Naive thymus-derived CD4-positive, alpha-beta T cell (primary cell): ENCODE results near the gene ATCAY. TPM values are rescaled to one million over a fixed set of nuclear protein-coding genes. Genes with fewer than 3 reads are reported as not detected.
"Not testable (repeated sequence)": the region's sequence is repeated elsewhere in the genome, so short reads cannot be mapped to it uniquely, and the experiment has no call there.

Experiments
- ATAC-seq: fragments of 150-1000 bp; cut with Tn5 transposase; 2 replicates; pipeline ENCODE4 v1.10.0; 2021; ENCODE audit warnings: mild to moderate bottlenecking, moderate library complexity
- CTCF ChIA-PET: fragments of 350-600 bp; sonication (Branson Sonifier 250); formaldehyde crosslinking; loops from one replicate; lab custom pipeline; 2021; ENCODE audit warnings: antibody characterized with exemption; lab: Charles Lee
- POLR2A ChIA-PET: fragments of 350-600 bp; sonication (Branson Sonifier 250); formaldehyde crosslinking; loops from one replicate; lab custom pipeline; 2021; ENCODE audit warnings: antibody characterized with exemption, inconsistent platforms; lab: Charles Lee
- DNase-seq, 9 donors: peaks; one replicate each; pipeline versions ENCODE4 v3.0.0 to v3.0.0-alpha.2; 2020 to 2022; ENCODE audit warnings: mixed read lengths in 1 of 9
- H3K27ac ChIP-seq: one replicate; pipeline ENCODE4 v1.7.0; 2013; ENCODE audit warnings: mild to moderate bottlenecking, low read depth, low read length, moderate library complexity
- H3K27me3 ChIP-seq, 2 donors: one replicate each; pipeline ENCODE4 v1.7.0; 2013; ENCODE audit warnings: low read length in 2 of 2, mild to moderate bottlenecking in 2 of 2, moderate library complexity in 2 of 2; ENCODE audit not compliant: control insufficient read depth in 2 of 2, insufficient read depth in 2 of 2
- H3K36me3 ChIP-seq, 3 experiments: 1 replicate in 2 of 3; 2 replicates in 1 of 3; pipeline ENCODE4 v1.7.0; 2013; ENCODE audit warnings: low read length in 3 of 3, mild to moderate bottlenecking in 3 of 3, moderate library complexity in 1 of 3; ENCODE audit not compliant: insufficient read depth in 3 of 3, control insufficient read depth in 2 of 3
- H3K4me1 ChIP-seq, 2 donors: one replicate each; pipeline ENCODE4 v1.7.0; 2013; ENCODE audit warnings: low read length in 2 of 2, mild to moderate bottlenecking in 2 of 2, moderate library complexity in 1 of 2; ENCODE audit not compliant: control insufficient read depth in 2 of 2, insufficient read depth in 2 of 2
- H3K4me3 ChIP-seq: 2 replicates; pipeline ENCODE4 v1.7.0; 2013; ENCODE audit warnings: mild to moderate bottlenecking, low read length
- H3K9me3 ChIP-seq, 3 experiments: 1 replicate in 2 of 3; 2 replicates in 1 of 3; pipeline ENCODE4 v1.7.0; 2013; ENCODE audit warnings: low read length in 3 of 3; ENCODE audit not compliant: control insufficient read depth in 2 of 3
- H3K27ac Mint-ChIP-seq, 9 donors: one replicate each; pipeline ENCODE4 v1.8.0; 2020 to 2022; ENCODE audit warnings: mixed read lengths in 9 of 9, mild to moderate bottlenecking in 8 of 9, moderate library complexity in 5 of 9, inconsistent platforms in 2 of 9
- H3K27me3 Mint-ChIP-seq, 5 donors: one replicate each; pipeline ENCODE4 v1.8.0; 2021 to 2022; ENCODE audit warnings: mixed read lengths in 5 of 5, mild to moderate bottlenecking in 1 of 5
- H3K36me3 Mint-ChIP-seq, 5 donors: one replicate each; pipeline ENCODE4 v1.8.0; 2020 to 2022; ENCODE audit warnings: mixed read lengths in 5 of 5, mild to moderate bottlenecking in 3 of 5, inconsistent platforms in 1 of 5
- H3K4me1 Mint-ChIP-seq, 7 donors: one replicate each; pipeline ENCODE4 v1.8.0; 2020 to 2022; ENCODE audit warnings: mixed read lengths in 7 of 7, mild to moderate bottlenecking in 3 of 7, inconsistent platforms in 1 of 7
- H3K4me3 Mint-ChIP-seq, 10 donors: one replicate each; pipeline ENCODE4 v1.8.0; 2020 to 2022; ENCODE audit warnings: mild to moderate bottlenecking in 10 of 10, mixed read lengths in 10 of 10, moderate library complexity in 6 of 10, inconsistent platforms in 2 of 10
- H3K9me3 Mint-ChIP-seq, 11 donors: one replicate each; pipeline ENCODE4 v1.8.0; 2020 to 2022; ENCODE audit warnings: mixed read lengths in 11 of 11, mild to moderate bottlenecking in 4 of 11, inconsistent platforms in 1 of 11, moderate library complexity in 1 of 11
- intact Hi-C, 2 donors: fragments of 100-400 bp; cut with micrococcal nuclease; formaldehyde crosslinking; loops; one replicate each; pipeline ENCODE4 v1.15.1; 2023
- polyA plus RNA-seq, 2 donors: library from polyadenylated mRNA; unstranded; fragments of 300-500 nt; fragmentation: Illumina TruSeq; gene quantifications; one replicate each; pipeline ENCODE4 v1.2.3, GENCODE V29; 2021
- total RNA-seq, 6 experiments: library from RNA in 5 of 6; stranded (reverse) in 5 of 6; gene quantifications; 1 replicate in 5 of 6; 2 replicates in 1 of 6; pipeline ENCODE4 v1.2.3 and lab custom pipeline; 2021 to 2026

ATCAY gene
- total and polyA plus RNA-seq, 7 experiments from 2014 or later = not detected

DNA sequence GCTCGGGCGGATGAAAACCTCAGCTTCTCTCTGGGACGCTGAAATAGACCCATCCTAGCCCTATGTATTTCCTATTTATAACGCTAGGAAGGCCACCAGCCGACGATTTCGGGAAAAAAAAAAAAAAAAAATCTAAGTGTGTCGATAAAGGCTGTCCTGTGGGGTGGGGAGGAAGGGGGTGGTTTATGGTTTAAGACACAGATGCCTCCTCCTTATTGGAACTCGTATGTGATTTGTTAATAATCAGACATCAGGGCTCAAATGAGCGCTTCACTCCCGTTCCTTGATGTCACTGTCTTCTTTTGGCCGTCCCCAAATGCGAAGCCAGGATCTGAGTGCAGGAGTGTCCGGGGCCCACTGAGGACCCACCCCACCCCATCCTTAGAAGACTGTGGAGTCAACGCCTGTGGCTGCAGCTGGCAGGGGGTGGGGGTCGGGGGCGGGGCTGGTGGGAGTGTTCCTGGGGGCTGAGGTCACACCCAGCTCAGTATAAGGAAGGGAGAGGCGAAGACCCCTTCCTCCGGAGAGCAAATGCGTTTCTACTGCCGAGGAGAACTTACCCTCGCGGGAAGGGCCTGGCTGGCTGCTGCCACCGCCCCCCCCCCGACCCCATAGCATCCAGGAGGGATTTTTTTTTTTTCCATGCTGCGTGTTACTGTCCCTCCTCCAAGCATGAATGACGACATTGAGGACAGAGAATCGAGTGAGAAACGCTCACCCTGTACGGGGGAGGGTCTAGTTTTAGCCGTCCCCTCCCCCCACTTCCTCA, 971 bp downstream of the ATCAY start:
- peaks cover 0 to 1% (median 0%) of the 10 kb centered on the region in 5 donors for H3K36me3 Mint-ChIP-seq
- Histone ChIP-seq H3K27me3 (peaks cover 0 to 9% of the 10 kb centered on the region in 2 donors), H3K27ac (no peak overlapping the region), H3K9me3 (no peaks in the 10 kb centered on the region), H3K4me1 (peaks cover 0 to 9% of the 10 kb centered on the region in 2 donors), H3K36me3 (no peaks in the 10 kb centered on the region), H3K4me3 (no peak overlapping the region)
- ATAC-seq (no peak), DNase-seq (no peak)
- peaks cover 34 to 60% (median 38%) of the 10 kb centered on the region in 5 donors for H3K27me3 Mint-ChIP-seq
- H3K4me3 Mint-ChIP-seq = peak overlapping the region in 4 of 10 donors; percentile 20 to 47 (median 28)
- intact Hi-C loops = no loop called here
- peaks cover 0 to 16% (median 12%) of the 10 kb centered on the region in 7 donors for H3K4me1 Mint-ChIP-seq
- H3K27ac Mint-ChIP-seq = no peak overlapping the region
- H3K9me3 Mint-ChIP-seq = peaks cover 0 to 1% (median 0%) of the 10 kb centered on the region in 11 donors
- ChIA-PET POLR2A (no interaction called here), CTCF (interaction anchor here (0.6 kb wide), 1 partner anchor 51 kb away, joined by 6 read pairs; no protein-coding TSS in a partner anchor)

DNA sequence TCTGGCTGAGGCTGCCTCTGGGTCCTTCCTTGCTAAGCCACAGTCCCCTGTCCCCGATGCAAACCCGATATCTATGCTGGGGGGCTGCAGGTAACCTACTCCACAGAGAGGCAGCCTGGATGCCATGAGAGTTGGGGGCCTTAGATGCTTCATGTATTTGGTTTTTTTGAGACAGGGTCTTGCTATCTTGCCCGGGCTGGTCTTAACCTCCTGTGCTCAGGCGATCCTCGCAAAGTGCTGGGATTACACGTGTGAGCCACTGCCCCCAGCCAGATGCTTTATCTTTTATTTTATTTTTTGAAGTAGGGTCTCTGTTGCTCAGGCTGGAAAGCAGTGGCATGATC, 1.5 kb downstream of the ATCAY start:
- H3K36me3 Mint-ChIP-seq = peaks cover 0 to 1% (median 0%) of the 10 kb centered on the region in 5 donors
- H3K27me3 Mint-ChIP-seq = peaks cover 32 to 57% (median 38%) of the 10 kb centered on the region in 5 donors
- H3K4me1 Mint-ChIP-seq = peaks cover 0 to 16% (median 12%) of the 10 kb centered on the region in 7 donors

DNA sequence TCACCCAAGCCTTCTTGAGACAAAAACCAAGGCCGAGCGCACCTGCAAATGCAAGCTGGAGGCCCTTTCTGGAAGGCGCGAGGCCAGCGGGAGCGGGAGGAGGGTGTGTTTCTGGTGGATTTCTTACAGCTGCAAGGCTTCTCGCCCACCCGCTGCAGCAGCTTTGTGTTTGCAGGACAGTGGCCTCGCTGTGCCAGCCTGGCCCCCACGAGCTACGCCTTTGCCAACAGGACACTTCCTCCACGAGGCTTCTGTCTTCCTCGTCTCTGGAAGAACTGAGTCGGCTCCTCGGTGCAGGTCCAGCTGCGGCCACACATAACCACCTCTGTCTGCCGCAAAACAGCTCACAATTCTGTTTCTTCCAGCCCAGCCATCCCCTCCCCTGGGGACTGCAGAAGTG, 10.1 kb downstream of the ATCAY start:
- POLR2A ChIA-PET = interaction anchor here (0.7 kb wide), 1 partner anchor 589 kb away, joined by 3 read pairs; no protein-coding TSS in a partner anchor
- Mint-ChIP-seq H3K27me3 (peaks cover 0 to 3% (median 0%) of the 10 kb centered on the region in 5 donors), H3K4me1 (no peaks in the 10 kb centered on the region), H3K9me3 (no peaks in the 10 kb centered on the region), H3K27ac (no peak overlapping the region), H3K36me3 (no peaks in the 10 kb centered on the region), H3K4me3 (no peak overlapping the region)
- Histone ChIP-seq H3K9me3 (no peaks in the 10 kb centered on the region), H3K36me3 (no peaks in the 10 kb centered on the region), H3K4me3 (no peak overlapping the region), H3K4me1 (no peaks in the 10 kb centered on the region), H3K27ac (no peak overlapping the region), H3K27me3 (no peaks in the 10 kb centered on the region)
- CTCF ChIA-PET = no interaction called here
- DNase-seq (no peak), ATAC-seq (no peak)
- intact Hi-C loops = no loop called here

More for the DNA sequence above, 1.5 kb downstream of the ATCAY start:
- Histone ChIP-seq H3K9me3 (no peaks in the 10 kb centered on the region), H3K27ac (no peak overlapping the region), H3K4me1 (peaks cover 0 to 9% of the 10 kb centered on the region in 2 donors), H3K36me3 (no peaks in the 10 kb centered on the region), H3K27me3 (peaks cover 0 to 9% of the 10 kb centered on the region in 2 donors), H3K4me3 (no peak overlapping the region)
- no peak overlapping the region for H3K27ac Mint-ChIP-seq
- intact Hi-C loops = no loop called here
- ChIA-PET CTCF (no interaction called here), POLR2A (no interaction called here)
- DNase-seq (no peak), ATAC-seq (no peak)
- peak overlapping the region in 4 of 10 donors; percentile 11 to 47 (median 22) for H3K4me3 Mint-ChIP-seq
- peaks cover 0 to 1% (median 0%) of the 10 kb centered on the region in 11 donors for H3K9me3 Mint-ChIP-seq

DNA sequence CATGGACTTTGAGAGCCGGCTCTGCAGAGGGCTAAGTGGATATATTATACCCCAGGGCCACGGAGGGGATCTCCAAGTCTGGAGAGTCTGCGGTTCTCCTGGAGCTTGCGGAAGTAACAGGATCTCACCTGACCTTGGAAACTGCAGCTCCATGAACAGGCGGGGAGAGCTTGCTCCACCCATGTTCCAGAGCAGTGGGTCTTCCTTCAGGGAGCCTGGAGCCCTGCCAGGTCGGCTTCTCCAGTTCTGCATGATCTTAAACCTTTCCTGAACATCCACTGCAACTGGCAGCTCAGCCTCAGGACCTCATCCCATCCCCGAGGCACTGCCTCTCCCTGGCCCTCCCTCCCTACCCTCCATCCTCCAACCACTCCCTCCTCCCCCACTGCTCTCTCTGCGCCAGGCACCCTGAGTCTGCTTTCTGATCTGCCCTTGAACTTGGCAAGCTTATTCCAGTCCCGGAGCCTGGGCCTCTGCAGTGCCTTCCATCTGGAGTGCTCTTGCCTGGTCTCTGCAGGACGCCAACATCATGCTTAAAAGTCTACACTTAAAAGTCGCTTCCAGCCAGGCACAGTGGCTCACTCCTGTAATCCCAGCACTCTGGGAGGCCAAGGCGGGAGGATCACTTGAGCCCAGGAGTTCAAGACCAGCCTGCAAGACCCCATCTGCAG, 13.2 kb downstream of the ATCAY start:
- no peaks in the 10 kb centered on the region for H3K4me1 ChIP-seq
- DNase-seq (no peak), ATAC-seq (no peak)
- H3K27me3 ChIP-seq = no peaks in the 10 kb centered on the region
- H3K27ac ChIP-seq = no peak overlapping the region
- peaks cover 0 to 5% (median 0%) of the 10 kb centered on the region in 3 experiments for H3K9me3 ChIP-seq
- no peaks in the 10 kb centered on the region for H3K36me3 Mint-ChIP-seq
- no peak overlapping the region for H3K4me3 ChIP-seq
- peaks cover 0 to 5% (median 4%) of the 10 kb centered on the region in 7 donors for H3K4me1 Mint-ChIP-seq
- ChIA-PET CTCF (interaction anchor here (0.6 kb wide), 1 partner anchor 229 kb away, joined by 4 read pairs; no protein-coding TSS in a partner anchor), POLR2A (no interaction called here)
- H3K36me3 ChIP-seq = no peaks in the 10 kb centered on the region
- no peak overlapping the region for H3K4me3 Mint-ChIP-seq
- no peak overlapping the region for H3K27ac Mint-ChIP-seq
- H3K27me3 Mint-ChIP-seq = peaks cover 0 to 3% (median 0%) of the 10 kb centered on the region in 5 donors
- H3K9me3 Mint-ChIP-seq = peaks cover 0 to 5% (median 0%) of the 10 kb centered on the region in 11 donors
- intact Hi-C loops = no loop called here

DNA sequence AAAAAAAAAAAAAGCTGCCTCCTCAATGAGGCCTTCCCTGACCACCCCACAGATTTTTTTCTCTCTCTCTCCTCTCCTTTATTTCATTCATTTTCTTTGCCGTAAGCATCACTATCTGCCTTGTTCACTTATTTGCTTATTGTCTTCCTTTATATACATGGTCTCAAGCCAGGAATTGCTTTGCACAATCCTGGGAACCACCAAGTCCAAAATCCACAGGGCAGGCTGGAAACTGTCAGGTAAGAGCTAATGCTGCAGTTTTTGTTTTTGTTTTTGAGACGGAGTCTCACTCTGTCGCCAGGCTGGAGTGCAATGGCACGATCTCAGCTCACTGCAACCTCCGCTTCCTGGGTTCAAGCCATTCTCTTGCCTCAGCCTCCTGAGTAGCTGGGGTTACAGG, 14.5 kb downstream of the ATCAY start:
- H3K36me3 Mint-ChIP-seq, H3K27me3 ChIP-seq, H3K4me3 ChIP-seq, POLR2A ChIA-PET, H3K27me3 Mint-ChIP-seq, H3K4me1 Mint-ChIP-seq, intact Hi-C loops, CTCF ChIA-PET, H3K9me3 ChIP-seq, DNase-seq, H3K27ac Mint-ChIP-seq, H3K4me1 ChIP-seq, H3K9me3 Mint-ChIP-seq, H3K36me3 ChIP-seq, ATAC-seq, H3K27ac ChIP-seq, H3K4me3 Mint-ChIP-seq: not testable (repeated sequence)

DNA sequence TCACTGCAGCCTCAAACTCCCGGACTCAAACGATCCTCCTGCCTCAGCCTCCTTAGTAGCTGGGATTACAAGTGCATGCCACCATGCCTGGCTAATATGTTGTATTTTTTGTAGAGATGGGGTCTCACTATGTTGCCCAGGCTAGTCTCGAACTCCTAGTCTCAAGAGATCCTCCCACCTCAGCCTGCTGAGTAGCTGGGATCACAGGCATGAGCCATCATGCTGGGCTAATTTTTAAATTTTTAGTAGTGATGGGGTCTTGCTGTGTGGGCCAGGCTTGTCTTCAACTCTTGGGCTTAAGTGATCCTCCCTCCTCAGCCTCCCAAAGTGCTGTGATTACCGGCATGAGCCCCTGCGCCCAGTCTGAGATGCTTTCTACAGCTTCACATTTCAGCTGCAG, 15.3 kb downstream of the ATCAY start:
- peaks cover 0 to 3% (median 0%) of the 10 kb centered on the region in 5 donors for H3K27me3 Mint-ChIP-seq

More for the DNA sequence above, 15.3 kb downstream of the ATCAY start:
- H3K27me3 ChIP-seq = no peaks in the 10 kb centered on the region
- no peaks in the 10 kb centered on the region for H3K36me3 ChIP-seq
- intact Hi-C loops = no loop called here
- Mint-ChIP-seq H3K4me1 (peaks cover 0 to 8% (median 5%) of the 10 kb centered on the region in 7 donors), H3K9me3 (peaks cover 0 to 10% (median 4%) of the 10 kb centered on the region in 11 donors), H3K36me3 (peaks cover 0 to 4% (median 0%) of the 10 kb centered on the region in 5 donors), H3K4me3 (no peak overlapping the region), H3K27ac (no peak overlapping the region)
- no peak for ATAC-seq
- no peaks in the 10 kb centered on the region for H3K4me1 ChIP-seq
- CTCF ChIA-PET = no interaction called here
- peaks cover 0 to 7% (median 0%) of the 10 kb centered on the region in 3 experiments for H3K9me3 ChIP-seq
- H3K4me3 ChIP-seq = no peak overlapping the region
- no peak for DNase-seq
- no peak overlapping the region for H3K27ac ChIP-seq
- POLR2A ChIA-PET = no interaction called here
